ENCODE data around the gene BCKDHB. TPM values are rescaled to one million over a fixed set of nuclear protein-coding genes. Genes with fewer than 3 reads are reported as not detected.

BCKDHB gene
- polyA plus RNA-seq, 1 donor (not counting 4 experiments of a cell fraction or from before 2014, with no cell fraction given), result 20.9 TPM

GRCh38 chr6:80251321-80251720 is 144.8 kb downstream of the BCKDHB start:
- H4K20me1 ChIP-seq (ENCODE audit: control insufficient read depth, extremely low read depth, insufficient read depth, low read length), result no peaks in the 10 kb centered on the region
- no peaks in the 10 kb centered on the region for H3K27me3 ChIP-seq (ENCODE audit: control insufficient read depth, extremely low read depth, insufficient read depth, low read length)
- H3K27ac ChIP-seq (ENCODE audit: control insufficient read depth, insufficient read depth, low read length), result no peak overlapping the region
- H2AFZ ChIP-seq (ENCODE audit: control insufficient read depth, low read length), result no peak overlapping the region
- no peak overlapping the region for H3K4me3 ChIP-seq (ENCODE audit: control insufficient read depth in 2 of 3, extremely low read depth in 1 of 3, insufficient read depth in 2 of 3, low read depth in 1 of 3, low read length in 3 of 3)
- H3K9ac ChIP-seq (ENCODE audit: control insufficient read depth, extremely low read depth, insufficient read depth, low read length), result no peak overlapping the region
- H3K79me2 ChIP-seq (ENCODE audit: control insufficient read depth, insufficient read depth, low read length), result no peaks in the 10 kb centered on the region
- H3K4me2 ChIP-seq (ENCODE audit: control insufficient read depth, extremely low read depth, insufficient read depth, low read depth, low read length), result no peak overlapping the region
- H3K9me1 ChIP-seq (ENCODE audit: control insufficient read depth, extremely low read depth, insufficient read depth, low read length), result no peaks in the 10 kb centered on the region
- H3K36me3 ChIP-seq (ENCODE audit: control insufficient read depth in 2 of 2, extremely low read depth in 1 of 2, insufficient read depth in 2 of 2, low read length in 2 of 2), result no peaks in the 10 kb centered on the region
- dilution Hi-C loops (cut with MboI; ENCODE audit: extremely low pct_ligation_motif_present, low sequenced_read_pairs), result no loop called here
- FAIRE-seq, result no peak
- DNase-seq (ENCODE audit: low read depth, low spot score), result no peak
- H3K9me3 ChIP-seq (ENCODE audit: control insufficient read depth, low read depth, low read length), result no peaks in the 10 kb centered on the region
- no peaks in the 10 kb centered on the region for H3K4me1 ChIP-seq (ENCODE audit: control insufficient read depth, extremely low read depth, insufficient read depth, low read length)
- no peak for TF ChIP-seq CTCF (optimal IDR thresholded peaks at IDR 0.05 in 1 of 3, IDR thresholded peaks at IDR 0.05 in 1 of 3, conservative IDR thresholded peaks at IDR 0.05 in 1 of 3; ENCODE audit: extremely low read depth in 1 of 3, insufficient read depth in 2 of 3, low read length in 3 of 3)
- TF ChIP-seq EZH2 (IDR thresholded peaks at IDR 0.05; ENCODE audit: low read length), result no peak

GRCh38 chr6:80254716-80255115 is 148.2 kb downstream of the BCKDHB start:
- H2AFZ ChIP-seq (ENCODE audit: control insufficient read depth, low read length), result no peak overlapping the region
- no peak for DNase-seq (ENCODE audit: low read depth, low spot score)
- no peak overlapping the region for H3K27ac ChIP-seq (ENCODE audit: control insufficient read depth, insufficient read depth, low read length)
- no peak for FAIRE-seq
- H3K9ac ChIP-seq (ENCODE audit: control insufficient read depth, extremely low read depth, insufficient read depth, low read length), result no peak overlapping the region
- no peaks in the 10 kb centered on the region for H4K20me1 ChIP-seq (ENCODE audit: control insufficient read depth, extremely low read depth, insufficient read depth, low read length)
- H3K9me1 ChIP-seq (ENCODE audit: control insufficient read depth, extremely low read depth, insufficient read depth, low read length), result no peaks in the 10 kb centered on the region
- no peaks in the 10 kb centered on the region for H3K27me3 ChIP-seq (ENCODE audit: control insufficient read depth, extremely low read depth, insufficient read depth, low read length)
- H3K4me3 ChIP-seq (ENCODE audit: control insufficient read depth in 2 of 3, extremely low read depth in 1 of 3, insufficient read depth in 2 of 3, low read depth in 1 of 3, low read length in 3 of 3), result no peak overlapping the region
- no peaks in the 10 kb centered on the region for H3K9me3 ChIP-seq (ENCODE audit: control insufficient read depth, low read depth, low read length)
- H3K4me1 ChIP-seq (ENCODE audit: control insufficient read depth, extremely low read depth, insufficient read depth, low read length), result no peaks in the 10 kb centered on the region
- H3K36me3 ChIP-seq (ENCODE audit: control insufficient read depth in 2 of 2, extremely low read depth in 1 of 2, insufficient read depth in 2 of 2, low read length in 2 of 2), result no peaks in the 10 kb centered on the region
- TF ChIP-seq EZH2 (IDR thresholded peaks at IDR 0.05; ENCODE audit: low read length) (no peak), CTCF (optimal IDR thresholded peaks at IDR 0.05 in 1 of 3, IDR thresholded peaks at IDR 0.05 in 1 of 3, conservative IDR thresholded peaks at IDR 0.05 in 1 of 3; ENCODE audit: extremely low read depth in 1 of 3, insufficient read depth in 2 of 3, low read length in 3 of 3) (no peak)
- dilution Hi-C loops (cut with MboI; ENCODE audit: extremely low pct_ligation_motif_present, low sequenced_read_pairs), result no loop called here
- no peak overlapping the region for H3K4me2 ChIP-seq (ENCODE audit: control insufficient read depth, extremely low read depth, insufficient read depth, low read depth, low read length)
- H3K79me2 ChIP-seq (ENCODE audit: control insufficient read depth, insufficient read depth, low read length), result no peaks in the 10 kb centered on the region
